HG02884 (cell line): Measurements from ENCODE around the gene FAIM2.

ENCODE experiments used
- ATAC-seq: cut with Tn5 transposase; IDR thresholded peaks from one replicate; pipeline ENCODE4 v1.9.1; 2021; ENCODE audit warnings: mild to moderate bottlenecking, moderate library complexity; ENCODE audit not compliant: unreplicated experiment

Gene FAIM2

GRCh38 chr12:49921299-49921698, 17.6 kb upstream of the FAIM2 start:
- ATAC-seq: no peak

- no peak for ATAC-seq
Observed at GRCh38 chr12:49920915-49921286, 17.2 kb upstream of the FAIM2 start.

GRCh38 chr12:49920241-49920914, 16.7 kb upstream of the FAIM2 start:
- no peak for ATAC-seq

GRCh38 chr12:49917788-49918173, 14.1 kb upstream of the FAIM2 start:
- ATAC-seq: no peak

GRCh38 chr12:49917166-49917787, 13.6 kb upstream of the FAIM2 start:
- no peak for ATAC-seq

- ATAC-seq: no peak
Observed at GRCh38 chr12:49916129-49916919, 12.6 kb upstream of the FAIM2 start.

GRCh38 chr12:49912345-49913255, 8.9 kb upstream of the FAIM2 start:
- no peak for ATAC-seq

GRCh38 chr12:49911213-49911605, 7.5 kb upstream of the FAIM2 start:
- no peak for ATAC-seq

GRCh38 chr12:49910331-49911212, 6.9 kb upstream of the FAIM2 start:
- ATAC-seq: no peak

GRCh38 chr12:49909826-49910225, 6.1 kb upstream of the FAIM2 start:
- no peak for ATAC-seq

- ATAC-seq: no peak
Observed at GRCh38 chr12:49909356-49909755, 5.7 kb upstream of the FAIM2 start.

- no peak for ATAC-seq
Observed at GRCh38 chr12:49907352-49907751, 3.7 kb upstream of the FAIM2 start.

- ATAC-seq: no peak
Observed at GRCh38 chr12:49905718-49906314, 2.1 kb upstream of the FAIM2 start.

GRCh38 chr12:49904601-49905000, 901 bp upstream of the FAIM2 start:
- ATAC-seq: no peak

GRCh38 chr12:49903351-49903699, 375 bp downstream of the FAIM2 start:
- no peak for ATAC-seq

- ATAC-seq: no peak
Observed at GRCh38 chr12:49902399-49903350, 1.0 kb downstream of the FAIM2 start.

GRCh38 chr12:49901986-49902385, 1.7 kb downstream of the FAIM2 start:
- ATAC-seq: no peak

GRCh38 chr12:49901026-49901425, 2.7 kb downstream of the FAIM2 start:
- no peak for ATAC-seq

GRCh38 chr12:49900371-49900770, 3.3 kb downstream of the FAIM2 start:
- ATAC-seq: no peak
